HepG2 (cell line): ENCODE measurements around the gene CST4. TPM values are rescaled to one million over a fixed set of nuclear protein-coding genes. Genes with fewer than 3 reads are reported as not detected.

Experiments
- ATAC-seq: fragments of 200-7000 bp; cut with Tn5 transposase; 3 replicates; pipeline ENCODE4 v1.9.1; 2020; ENCODE audit warnings: mild to moderate bottlenecking, moderate library complexity
- BruUV-seq: library from RNA; stranded (reverse); fragments of 400-500 nt; replicated peaks from 2 replicates; lab custom pipeline; 2021; lab: Mats Ljungman, UMichigan
- CTCF ChIA-PET: fragments of 300-600 bp; formaldehyde crosslinking; extraction: SDS; loops from one replicate; lab custom pipeline; 2021; ENCODE audit warnings: low total read pairs, inconsistent platforms, low intra/inter-chr PET ratio; lab: Yijun Ruan, JAX
- POLR2A ChIA-PET: fragments of 350-600 bp; sonication (Branson Sonifier 250); formaldehyde crosslinking; loops from one replicate; lab custom pipeline; 2020; ENCODE audit warnings: antibody characterized with exemption, inconsistent platforms; lab: Yijun Ruan, JAX
- DNase-seq: peaks from one replicate; pipeline ENCODE4 v3.0.0-alpha.2; 2015; ENCODE audit warnings: low spot score
- FAIRE-seq: peaks from 3 replicates; lab custom pipeline; 2011; peaks lifted over from hg19 to GRCh38; lab: Jason Lieb, UNC
- H2AFZ ChIP-seq: one replicate; pipeline ENCODE4 v1.6.1; 2011; ENCODE audit warnings: low read length, inconsistent platforms
- H3K27ac ChIP-seq: fragments of 300-600 bp; 3 replicates; pipeline ENCODE4 v1.8.0; 2011; ENCODE audit warnings: mixed run types, mild to moderate bottlenecking, mixed read lengths, low read length, inconsistent platforms; ENCODE audit not compliant: insufficient read depth; ENCODE audit errors: extremely low read length
- H3K27me3 ChIP-seq, 2 experiments: fragments of 200-600 bp in 1 of 2; 2 replicates in 1 of 2; 3 replicates in 1 of 2; pipeline versions ENCODE4 v1.6.0 to v1.8.0; 2011; ENCODE audit warnings: low read length in 2 of 2, mild to moderate bottlenecking in 2 of 2, moderate library complexity in 2 of 2, inconsistent platforms in 1 of 2; ENCODE audit not compliant: insufficient read depth in 2 of 2, control insufficient read depth in 1 of 2
- H3K36me3 ChIP-seq, 2 experiments: fragments of 200-600 bp in 1 of 2; replicated peaks in 1 of 2; 2 replicates in 1 of 2; 3 replicates in 1 of 2; pipeline versions ENCODE4 v1.5.1 to v1.8.0; 2011; ENCODE audit warnings: low read length in 2 of 2, inconsistent platforms in 1 of 2; ENCODE audit not compliant: insufficient read depth in 2 of 2, control insufficient read depth in 1 of 2
- H3K4me1 ChIP-seq: 2 replicates; pipeline ENCODE4 v1.5.1; 2012; ENCODE audit warnings: low read length, inconsistent platforms; ENCODE audit not compliant: insufficient read depth
- H3K4me2 ChIP-seq: 2 replicates; pipeline ENCODE4 v1.6.0; 2011; ENCODE audit warnings: low read depth, low read length, inconsistent platforms
- H3K4me3 ChIP-seq, 3 experiments: fragments of 200-600 bp in 1 of 3; sonication (generic), shearing (Covaris generic) in 1 of 3; replicated peaks in 1 of 3; 2 replicates each; pipeline ENCODE4 v1.5.1; 2011 to 2016; ENCODE audit warnings: low read length in 3 of 3, inconsistent platforms in 2 of 3, low read depth in 2 of 3, mild to moderate bottlenecking in 2 of 3, control low read depth in 1 of 3, mixed read lengths in 1 of 3; ENCODE audit not compliant: insufficient read depth in 1 of 3
- H3K79me2 ChIP-seq: one replicate; pipeline ENCODE4 v1.6.1; 2011; ENCODE audit warnings: low read length, inconsistent platforms; ENCODE audit not compliant: insufficient read depth
- H3K9ac ChIP-seq: 2 replicates; pipeline ENCODE4 v1.6.0; 2011; ENCODE audit warnings: mild to moderate bottlenecking, low read depth, low read length, inconsistent platforms; ENCODE audit not compliant: insufficient read depth
- H3K9me3 ChIP-seq: 2 replicates; pipeline ENCODE4 v1.5.1; 2012; ENCODE audit warnings: mild to moderate bottlenecking, low read length
- H4K20me1 ChIP-seq: 2 replicates; pipeline ENCODE4 v1.6.0; 2011; ENCODE audit warnings: inconsistent platforms, mild to moderate bottlenecking, low read length, moderate library complexity; ENCODE audit not compliant: insufficient read depth
- ATM ChIP-seq: fragments of 450-650 bp; IDR thresholded peaks from 2 replicates; pipeline ENCODE4 v1.7.1; 2017; ENCODE audit warnings: mild to moderate bottlenecking, borderline replicate concordance
- FOXM1 ChIP-seq: sonication (generic); formaldehyde crosslinking; IDR thresholded peaks from 2 replicates; pipeline ENCODE4 v1.5.0; 2020; ENCODE audit warnings: missing genetic modification reagents
- GATA4 ChIP-seq: sonication (generic); IDR thresholded peaks from 2 replicates; pipeline ENCODE4 v1.6.1; 2016; ENCODE audit warnings: antibody characterized with exemption, low read depth, borderline replicate concordance
- YEATS4 ChIP-seq: sonication (generic); formaldehyde crosslinking; IDR thresholded peaks from 2 replicates; pipeline ENCODE4 v1.4.0; 2020; ENCODE audit warnings: missing genetic modification reagents, borderline replicate concordance
- ZBTB7A ChIP-seq: sonication (generic); formaldehyde crosslinking; IDR thresholded peaks from 2 replicates; pipeline ENCODE4 v1.8.0; 2022; ENCODE audit warnings: mild to moderate bottlenecking, missing genetic modification reagents
- ZMYM3 ChIP-seq: sonication (generic); formaldehyde crosslinking; IDR thresholded peaks from 2 replicates; pipeline ENCODE4 v1.5.1; 2020; ENCODE audit warnings: mild to moderate bottlenecking, missing genetic modification reagents
- ZNF446 ChIP-seq: sonication (generic); formaldehyde crosslinking; IDR thresholded peaks from 2 replicates; pipeline ENCODE4 v1.5.0; 2020; ENCODE audit warnings: mild to moderate bottlenecking, missing genetic modification reagents
- WGBS: methylation state at CpG from one replicate; pipeline ENCODE4 v1.1.6; 2017; ENCODE audit warnings: low lambda C conversion rate; 5-methylcytosine and 5-hydroxymethylcytosine counted together
- in situ Hi-C: cut with HindIII; loops from 2 replicates; pipeline ENCODE4 v1.10.0; 2017; ENCODE audit warnings: low pct_unique_long_range_greater_than_20kb; ENCODE audit not compliant: extremely low pct_ligation_motif_present
- intact Hi-C: fragments of 100-400 bp; cut with micrococcal nuclease; formaldehyde crosslinking; loops from one replicate; pipeline ENCODE4 v1.10.0; 2022; ENCODE audit not compliant: unreplicated experiment
- polyA plus RNA-seq, 8 experiments: library from polyadenylated mRNA; depleted of rRNA in 3 of 8; stranded (reverse) in 7 of 8; unstranded in 1 of 8; fragments of >200 nt; fragmentation: Illumina TruSeq in 4 of 8; extraction: Trizol in 4 of 8; gene quantifications; 2 replicates each; pipeline versions ENCODE4 v1.2.1 to v1.2.3, GENCODE V29; 2011 to 2016; ENCODE audit warnings: low read depth in 4 of 8, missing spikeins in 1 of 8, mixed read lengths in 1 of 8; ENCODE audit not compliant: insufficient read depth in 1 of 8
- total RNA-seq, 5 experiments: library from RNA; depleted of rRNA; stranded (reverse); fragments of >200 nt; fragmentation: Illumina TruSeq; extraction: Trizol; gene quantifications; 2 replicates each; pipeline ENCODE4 v1.2.3, GENCODE V29; 2016; ENCODE audit warnings: low read depth in 1 of 5
- TF ChIP-seq, protein P1 (sequence below): sonication (generic); formaldehyde crosslinking; IDR thresholded peaks from 2 replicates; pipeline ENCODE4 v1.4.0; 2020; ENCODE audit warnings: missing genetic modification reagents, borderline replicate concordance
- TF ChIP-seq, protein P2 (sequence below): IDR thresholded peaks from 2 replicates; pipeline ENCODE4 v1.6.1; 2016; ENCODE audit warnings: low read depth

Gene CST4
- total and polyA plus RNA-seq, 2 of the 13 experiments (the other 11 are each of a cell fraction or from before 2014, with no cell fraction given): not detected

DNA sequence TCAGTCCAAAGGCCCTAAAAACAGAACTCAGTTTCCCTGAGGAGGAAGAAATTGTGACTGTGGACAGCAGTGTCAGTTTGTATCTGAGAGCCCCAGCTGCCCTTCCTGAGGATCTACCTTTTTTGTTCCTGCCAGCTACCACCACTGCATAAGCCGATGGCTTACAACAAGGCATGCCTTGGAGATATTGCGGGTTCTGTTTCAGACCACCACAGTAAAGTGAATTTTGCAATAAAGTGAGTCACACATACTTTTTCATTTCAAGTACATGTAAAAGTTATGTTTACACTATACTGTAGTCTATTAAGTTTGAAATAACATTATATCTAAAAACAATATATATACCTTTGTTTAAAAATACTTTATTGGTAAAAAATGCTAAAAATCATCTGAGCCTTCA is 41.5 kb downstream of the CST4 start:
- no peaks in the 10 kb centered on the region for H4K20me1 ChIP-seq
- no peak for FAIRE-seq
- ChIA-PET POLR2A (interaction anchor here (1.2 to 3.4 kb wide), 2 partner anchors 13 to 14 kb away, joined by 3 to 71 read pairs; no protein-coding TSS in a partner anchor), CTCF (no interaction called here)
- BruUV-seq: no TSS peak
- peaks cover 35% of the 10 kb centered on the region for H3K4me1 ChIP-seq
- in situ Hi-C loops (no loop called here), intact Hi-C loops (no loop called here)
- ATAC-seq: no peak
- H3K27ac ChIP-seq: no peak overlapping the region
- no peak overlapping the region for H3K4me3 ChIP-seq
- no peak for DNase-seq
- H3K27me3 ChIP-seq: no peaks in the 10 kb centered on the region
- WGBS: 92% methylated on average over 2 of the region's 2 CpGs
- no peak overlapping the region for H3K9ac ChIP-seq
- H2AFZ ChIP-seq: no peak overlapping the region
- H3K4me2 ChIP-seq: no peak overlapping the region
- no peaks in the 10 kb centered on the region for H3K79me2 ChIP-seq
- no peaks in the 10 kb centered on the region for H3K9me3 ChIP-seq
- TF ChIP-seq ZBTB7A: no peak
- TF ChIP-seq ATM: no peak
- TF ChIP-seq FOXM1: no peak
- TF ChIP-seq YEATS4 (CRISPR knock-in tag): no peak
- TF ChIP-seq GATA4: no peak
- TF ChIP-seq, protein P1, sequence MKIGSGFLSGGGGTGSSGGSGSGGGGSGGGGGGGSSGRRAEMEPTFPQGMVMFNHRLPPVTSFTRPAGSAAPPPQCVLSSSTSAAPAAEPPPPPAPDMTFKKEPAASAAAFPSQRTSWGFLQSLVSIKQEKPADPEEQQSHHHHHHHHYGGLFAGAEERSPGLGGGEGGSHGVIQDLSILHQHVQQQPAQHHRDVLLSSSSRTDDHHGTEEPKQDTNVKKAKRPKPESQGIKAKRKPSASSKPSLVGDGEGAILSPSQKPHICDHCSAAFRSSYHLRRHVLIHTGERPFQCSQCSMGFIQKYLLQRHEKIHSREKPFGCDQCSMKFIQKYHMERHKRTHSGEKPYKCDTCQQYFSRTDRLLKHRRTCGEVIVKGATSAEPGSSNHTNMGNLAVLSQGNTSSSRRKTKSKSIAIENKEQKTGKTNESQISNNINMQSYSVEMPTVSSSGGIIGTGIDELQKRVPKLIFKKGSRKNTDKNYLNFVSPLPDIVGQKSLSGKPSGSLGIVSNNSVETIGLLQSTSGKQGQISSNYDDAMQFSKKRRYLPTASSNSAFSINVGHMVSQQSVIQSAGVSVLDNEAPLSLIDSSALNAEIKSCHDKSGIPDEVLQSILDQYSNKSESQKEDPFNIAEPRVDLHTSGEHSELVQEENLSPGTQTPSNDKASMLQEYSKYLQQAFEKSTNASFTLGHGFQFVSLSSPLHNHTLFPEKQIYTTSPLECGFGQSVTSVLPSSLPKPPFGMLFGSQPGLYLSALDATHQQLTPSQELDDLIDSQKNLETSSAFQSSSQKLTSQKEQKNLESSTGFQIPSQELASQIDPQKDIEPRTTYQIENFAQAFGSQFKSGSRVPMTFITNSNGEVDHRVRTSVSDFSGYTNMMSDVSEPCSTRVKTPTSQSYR: no peak
- TF ChIP-seq ZNF446: no peak
- no peak for TF ChIP-seq ZMYM3 (CRISPR knock-in tag)
- TF ChIP-seq, protein P2, sequence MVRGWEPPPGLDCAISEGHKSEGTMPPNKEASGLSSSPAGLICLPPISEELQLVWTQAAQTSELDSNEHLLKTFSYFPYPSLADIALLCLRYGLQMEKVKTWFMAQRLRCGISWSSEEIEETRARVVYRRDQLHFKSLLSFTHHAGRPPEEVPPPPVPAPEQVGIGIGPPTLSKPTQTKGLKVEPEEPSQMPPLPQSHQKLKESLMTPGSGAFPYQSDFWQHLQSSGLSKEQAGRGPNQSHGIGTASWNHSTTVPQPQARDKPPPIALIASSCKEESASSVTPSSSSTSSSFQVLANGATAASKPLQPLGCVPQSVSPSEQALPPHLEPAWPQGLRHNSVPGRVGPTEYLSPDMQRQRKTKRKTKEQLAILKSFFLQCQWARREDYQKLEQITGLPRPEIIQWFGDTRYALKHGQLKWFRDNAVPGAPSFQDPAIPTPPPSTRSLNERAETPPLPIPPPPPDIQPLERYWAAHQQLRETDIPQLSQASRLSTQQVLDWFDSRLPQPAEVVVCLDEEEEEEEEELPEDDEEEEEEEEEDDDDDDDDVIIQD: no peak
- no peaks in the 10 kb centered on the region for H3K36me3 ChIP-seq
